GM12878 (cell line): ENCODE measurements around the gene SECTM1. TPM values are rescaled to one million over a fixed set of nuclear protein-coding genes. Genes with fewer than 3 reads are reported as not detected.

Experiments
- ATAC-seq: fragments of 200-7000 bp; cut with Tn5 transposase; 3 replicates; pipeline ENCODE4 v1.9.1; 2020; ENCODE audit warnings: mild to moderate bottlenecking, moderate library complexity
- BruUV-seq: library from RNA; stranded (reverse); fragments of 400-500 nt; replicated peaks from 2 replicates; lab custom pipeline; 2021; lab: Mats Ljungman, UMichigan
- CTCF ChIA-PET: fragments of 300-600 bp; sonication (Branson Sonifier 250); formaldehyde crosslinking; extraction: SDS; loops from one replicate; lab custom pipeline; 2021; ENCODE audit warnings: inconsistent platforms; lab: Yijun Ruan, JAX
- POLR2A ChIA-PET: fragments of 350-600 bp; formaldehyde crosslinking; extraction: SDS; loops from one replicate; lab custom pipeline; 2021; ENCODE audit warnings: inconsistent platforms; lab: Charles Lee
- RAD21 ChIA-PET: fragments of 300-600 bp; sonication (Branson Sonifier 250); formaldehyde crosslinking; loops from one replicate; lab custom pipeline; 2023; ENCODE audit warnings: antibody characterized with exemption; ENCODE audit not compliant: unreplicated experiment; lab: Charles Lee
- SMC1A ChIA-PET: fragments of 300-600 bp; sonication (Branson Sonifier 250); formaldehyde crosslinking; loops from one replicate; lab custom pipeline; 2023; ENCODE audit not compliant: unreplicated experiment, uncharacterized antibody; lab: Charles Lee
- DNase-seq: peaks from one replicate; pipeline ENCODE4 v3.0.0-alpha.2; 2011; ENCODE audit warnings: low read depth, low spot score
- FAIRE-seq: peaks from 3 replicates; lab custom pipeline; 2011; peaks lifted over from hg19 to GRCh38; lab: Jason Lieb, UNC
- H2AFZ ChIP-seq: 2 replicates; pipeline ENCODE4 v1.6.0; 2011; ENCODE audit warnings: low read depth, low read length, control low read depth; ENCODE audit not compliant: control insufficient read depth
- H3K27ac ChIP-seq: 2 replicates; pipeline ENCODE4 v1.5.1; 2011; ENCODE audit warnings: control low read depth; ENCODE audit not compliant: control insufficient read depth, insufficient read depth
- H3K27me3 ChIP-seq, 2 experiments: replicated peaks in 1 of 2; 2 replicates each; pipeline versions ENCODE4 v1.6.0 to v1.6.1; 2011; ENCODE audit warnings: low read length in 1 of 2; ENCODE audit not compliant: control insufficient read depth in 2 of 2, insufficient read depth in 2 of 2
- H3K36me3 ChIP-seq, 2 experiments: 2 replicates each; pipeline ENCODE4 v1.5.1; 2011; ENCODE audit warnings: low read length in 1 of 2; ENCODE audit not compliant: control insufficient read depth in 2 of 2, insufficient read depth in 2 of 2
- H3K4me1 ChIP-seq: 2 replicates; pipeline ENCODE4 v1.6.1; 2011; ENCODE audit warnings: mild to moderate bottlenecking, low read length, moderate library complexity, mixed read lengths; ENCODE audit not compliant: control insufficient read depth, insufficient read depth
- H3K4me2 ChIP-seq: 2 replicates; pipeline ENCODE4 v1.6.0; 2011; ENCODE audit warnings: control low read depth; ENCODE audit not compliant: control insufficient read depth, insufficient read depth
- H3K4me3 ChIP-seq: fragments of 200-600 bp; sonication (generic); 2 replicates; pipeline ENCODE4 v1.5.1; 2016
- H3K79me2 ChIP-seq: 2 replicates; pipeline ENCODE4 v1.6.0; 2011; ENCODE audit warnings: low read length; ENCODE audit not compliant: control insufficient read depth, insufficient read depth
- H3K9ac ChIP-seq: 2 replicates; pipeline ENCODE4 v1.8.0; 2011; ENCODE audit warnings: low read length, control low read depth, mixed read lengths; ENCODE audit not compliant: control insufficient read depth, insufficient read depth
- H3K9me3 ChIP-seq: replicated peaks from 3 replicates; pipeline ENCODE4 v1.5.1; 2011; ENCODE audit warnings: mild to moderate bottlenecking, low read length; ENCODE audit not compliant: control insufficient read depth, insufficient read depth
- H4K20me1 ChIP-seq: 2 replicates; pipeline ENCODE4 v1.6.0; 2011; ENCODE audit not compliant: control insufficient read depth, insufficient read depth
- ATF7 ChIP-seq: fragments of 450-650 bp; IDR thresholded peaks from 2 replicates; pipeline ENCODE4 v1.6.1; 2016; ENCODE audit warnings: low read depth, mild to moderate bottlenecking
- BACH1 ChIP-seq: fragments of 450-650 bp; IDR thresholded peaks from 2 replicates; pipeline ENCODE4 v1.6.1; 2017; ENCODE audit warnings: mild to moderate bottlenecking, borderline replicate concordance
- BHLHE40 ChIP-seq, 2 experiments: fragments of 450-650 bp in 1 of 2; IDR thresholded peaks; 2 replicates each; pipeline ENCODE4 v1.6.1; 2011 to 2017; ENCODE audit warnings: low read depth in 2 of 2, borderline replicate concordance in 1 of 2, improper control_type of control experiment in 1 of 2, low read length in 1 of 2, mild to moderate bottlenecking in 1 of 2
- HDAC2 ChIP-seq: fragments of 200-600 bp; sonication (generic); IDR thresholded peaks from 2 replicates; pipeline ENCODE4 v1.6.1; 2017
- IKZF1 ChIP-seq: fragments of 450-650 bp; conservative IDR thresholded peaks from 2 replicates; pipeline ENCODE4 v1.6.1; 2017; ENCODE audit warnings: antibody characterized with exemption, mild to moderate bottlenecking
- IRF5 ChIP-seq: fragments of 450-650 bp; IDR thresholded peaks from 2 replicates; pipeline ENCODE4 v1.6.1; 2017; ENCODE audit warnings: borderline replicate concordance
- NBN ChIP-seq: fragments of 450-650 bp; IDR thresholded peaks from 2 replicates; pipeline ENCODE4 v1.6.1; 2016
- POLR2A ChIP-seq: IDR thresholded peaks from 2 replicates; pipeline ENCODE4 v1.6.1; 2011; ENCODE audit warnings: low read depth, mild to moderate bottlenecking, low read length
- POLR2AphosphoS2 ChIP-seq: IDR thresholded peaks from 2 replicates; pipeline ENCODE4 v1.6.1; 2011; ENCODE audit warnings: low read depth, mild to moderate bottlenecking, low read length, improper control_type of control experiment, moderate library complexity
- SUPT20H ChIP-seq: IDR thresholded peaks from 2 replicates; pipeline ENCODE4 v1.6.1; 2011; ENCODE audit warnings: low read depth, mild to moderate bottlenecking, low read length, moderate library complexity, borderline replicate concordance; ENCODE audit not compliant: control insufficient read depth
- ZNF274 ChIP-seq: IDR thresholded peaks from one replicate; pipeline ENCODE4 v1.8.0; 2011; ENCODE audit not compliant: insufficient read length, insufficient read depth
- whole genome bisulfite sequencing: methylation state at CpG from one replicate; pipeline ENCODE4 v1.1.6; 2016; ENCODE audit warnings: low lambda C conversion rate; ENCODE audit not compliant: insufficient replicate concordance, insufficient coverage; ENCODE audit errors: missing lambda C conversion rate; 5-methylcytosine and 5-hydroxymethylcytosine counted together
- in situ Hi-C: fragments of 300-500 bp; cut with MboI; formaldehyde crosslinking; loops from 9 replicates; pipeline ENCODE4 v1.14.3; 2018; ENCODE audit warnings: mixed read lengths
- intact Hi-C: fragments of 100-400 bp; cut with micrococcal nuclease; formaldehyde crosslinking; loops from one replicate; pipeline ENCODE4 v1.14.2; 2022; ENCODE audit not compliant: unreplicated experiment
- polyA plus RNA-seq, 11 experiments: library from polyadenylated mRNA; depleted of rRNA in 4 of 11; unstranded in 6 of 11; stranded (reverse) in 5 of 11; fragments of >200 nt; fragmentation: Nextera tagmentation in 4 of 11; fragmentation: Illumina TruSeq in 1 of 11; extraction: Ambion mirVana in 4 of 11; extraction: Trizol in 1 of 11; gene quantifications; 1 replicate in 1 of 11; 2 replicates in 10 of 11; pipeline versions ENCODE4 v1.2.1 to v1.2.3, GENCODE V29; 2011 to 2016; ENCODE audit warnings: inconsistent platforms in 2 of 11, missing spikeins in 2 of 11, low read depth in 1 of 11
- total RNA-seq, 4 experiments: library from RNA; depleted of rRNA in 3 of 4; stranded (reverse); fragments of >200 nt in 3 of 4; fragmentation: Illumina TruSeq in 1 of 4; extraction: Trizol in 1 of 4; gene quantifications; 2 replicates each; pipeline versions ENCODE4 v1.2.1 to v1.2.3, GENCODE V29; 2013 to 2021
- TF ChIP-seq, protein P1 (sequence below): fragments of 450-650 bp; IDR thresholded peaks from 2 replicates; pipeline ENCODE4 v1.6.1; 2016; ENCODE audit warnings: mild to moderate bottlenecking

SECTM1 gene
- total and polyA plus RNA-seq, 10 of the 15 experiments (the other 5 are each of a cell fraction or from before 2014, with no cell fraction given) = 0.10 to 0.13 (median 0.12) TPM; not detected in 7

GRCh38 chr17:82317394-82318168 is 16.0 kb downstream of the SECTM1 start, which contains the start of gene CD7:
Gene CD7, minus strand, starts transcription at chr17:82317608. Its CDS starts 113 bp downstream, at chr17:82317495.
- FAIRE-seq (no peak), ATAC-seq (no peak), DNase-seq (no peak)
- no peaks in the 10 kb centered on the region for H3K79me2 ChIP-seq
- no peaks in the 10 kb centered on the region for H3K4me1 ChIP-seq
- BruUV-seq = no TSS peak
- WGBS = 67% methylated on average over 25 of the region's 26 CpGs
- no peaks in the 10 kb centered on the region; the same call in 2 of the 3 replicates for H3K9me3 ChIP-seq
- RAD21 ChIA-PET = interaction anchor here (2.4 kb wide), 1 partner anchor 15 kb away, joined by 7 read pairs; no protein-coding TSS in a partner anchor
- no peak within 1 kb of the TSS for H3K27ac ChIP-seq
- H3K4me2 ChIP-seq = no peak within 1 kb of the TSS
- no peak within 1 kb of the TSS for H2AFZ ChIP-seq
- no peak within 1 kb of the TSS for H3K4me3 ChIP-seq
- CTCF ChIA-PET = interaction anchor here (0.6 to 2.0 kb wide), 5 partner anchors 12 to 82 kb away, joined by 3 to 5 read pairs (median 3); no protein-coding TSS in a partner anchor
- intact Hi-C loops (no loop called here), in situ Hi-C loops (no loop called here)
- H3K27me3 ChIP-seq = peaks cover 0 to 2% of the 10 kb centered on the region in 2 experiments; a peak in 3 of 4 replicates
- H3K9ac ChIP-seq = no peak within 1 kb of the TSS
- no peaks in the 10 kb centered on the region for H4K20me1 ChIP-seq
- POLR2A ChIA-PET = interaction anchor here (0.5 to 0.8 kb wide), 2 partner anchors 19 to 44 kb away, joined by 3 read pairs; partner anchors contain the start of gene CSNK1D
- SMC1A ChIA-PET = interaction anchor here (2.2 kb wide), 1 partner anchor 16 kb away, joined by 10 read pairs; no protein-coding TSS in a partner anchor
- no peaks in the 10 kb centered on the region for H3K36me3 ChIP-seq
- TF ChIP-seq POLR2A (peak; percentile 31; the same call in 1 of the 2 replicates), ZNF274 (no peak)

GRCh38 chr17:82316651-82317393 is 16.7 kb downstream of the SECTM1 start:
- no peak overlapping the region for H2AFZ ChIP-seq
- no TSS peak for BruUV-seq
- intact Hi-C loops = no loop called here
- TF ChIP-seq, protein P1, sequence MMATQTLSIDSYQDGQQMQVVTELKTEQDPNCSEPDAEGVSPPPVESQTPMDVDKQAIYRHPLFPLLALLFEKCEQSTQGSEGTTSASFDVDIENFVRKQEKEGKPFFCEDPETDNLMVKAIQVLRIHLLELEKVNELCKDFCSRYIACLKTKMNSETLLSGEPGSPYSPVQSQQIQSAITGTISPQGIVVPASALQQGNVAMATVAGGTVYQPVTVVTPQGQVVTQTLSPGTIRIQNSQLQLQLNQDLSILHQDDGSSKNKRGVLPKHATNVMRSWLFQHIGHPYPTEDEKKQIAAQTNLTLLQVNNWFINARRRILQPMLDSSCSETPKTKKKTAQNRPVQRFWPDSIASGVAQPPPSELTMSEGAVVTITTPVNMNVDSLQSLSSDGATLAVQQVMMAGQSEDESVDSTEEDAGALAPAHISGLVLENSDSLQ = no peak
- no peak for TF ChIP-seq BACH1
- TF ChIP-seq POLR2AphosphoS2 = no peak
- no peak for TF ChIP-seq ATF7
- no peak for TF ChIP-seq IKZF1
- TF ChIP-seq HDAC2 = no peak
- no peak for TF ChIP-seq BHLHE40 (IDR thresholded peaks at IDR 0.05; ENCODE audit: borderline replicate concordance in 1 of 2, low read depth in 2 of 2, low read length in 1 of 2)
- no peak for TF ChIP-seq SUPT20H
- TF ChIP-seq NBN = no peak
- TF ChIP-seq IRF5 = no peak

More at GRCh38 chr17:82316651-82317393, 16.7 kb downstream of the SECTM1 start:
- in situ Hi-C loops = no loop called here
- H3K4me1 ChIP-seq = no peaks in the 10 kb centered on the region
- RAD21 ChIA-PET = interaction anchor here (2.4 kb wide), 1 partner anchor 14 kb away, joined by 7 read pairs; no protein-coding TSS in a partner anchor
- H3K27me3 ChIP-seq = peaks cover 0 to 2% of the 10 kb centered on the region in 2 experiments; a peak in 3 of 4 replicates
- SMC1A ChIA-PET = interaction anchor here (2.2 kb wide), 1 partner anchor 16 kb away, joined by 10 read pairs; no protein-coding TSS in a partner anchor
- H3K27ac ChIP-seq = no peak overlapping the region
- 52% methylated on average over 28 of the region's 29 CpGs for WGBS
- H3K9me3 ChIP-seq = no peaks in the 10 kb centered on the region; the same call in 2 of the 3 replicates
- H3K4me2 ChIP-seq = no peak overlapping the region
- FAIRE-seq (no peak), DNase-seq (no peak), ATAC-seq (no peak)
- H4K20me1 ChIP-seq = no peaks in the 10 kb centered on the region
- H3K4me3 ChIP-seq = no peak overlapping the region
- no peaks in the 10 kb centered on the region for H3K36me3 ChIP-seq
- H3K9ac ChIP-seq = no peak overlapping the region
- POLR2A ChIA-PET = interaction anchor here (0.8 to 6.2 kb wide), 2 partner anchors 15 to 18 kb away, joined by 3 to 32 read pairs; no protein-coding TSS in a partner anchor
- CTCF ChIA-PET = interaction anchor here (0.7 to 2.0 kb wide), 4 partner anchors 12 to 81 kb away, joined by 3 to 5 read pairs (median 4); no protein-coding TSS in a partner anchor
- no peaks in the 10 kb centered on the region for H3K79me2 ChIP-seq
